HG02970 (cell line): ENCODE measurements around the gene ANXA5.
"Not testable (repeated sequence)": the region's sequence is repeated elsewhere in the genome, so short reads cannot be mapped to it uniquely, and the experiment has no call there.

Experiments
- ATAC-seq: cut with Tn5 transposase; IDR thresholded peaks from one replicate; pipeline ENCODE4 v1.9.1; 2021; ENCODE audit warnings: mild to moderate bottlenecking, moderate library complexity, moderate number of reproducible peaks; ENCODE audit not compliant: unreplicated experiment, low FRiP score

ANXA5 gene

DNA sequence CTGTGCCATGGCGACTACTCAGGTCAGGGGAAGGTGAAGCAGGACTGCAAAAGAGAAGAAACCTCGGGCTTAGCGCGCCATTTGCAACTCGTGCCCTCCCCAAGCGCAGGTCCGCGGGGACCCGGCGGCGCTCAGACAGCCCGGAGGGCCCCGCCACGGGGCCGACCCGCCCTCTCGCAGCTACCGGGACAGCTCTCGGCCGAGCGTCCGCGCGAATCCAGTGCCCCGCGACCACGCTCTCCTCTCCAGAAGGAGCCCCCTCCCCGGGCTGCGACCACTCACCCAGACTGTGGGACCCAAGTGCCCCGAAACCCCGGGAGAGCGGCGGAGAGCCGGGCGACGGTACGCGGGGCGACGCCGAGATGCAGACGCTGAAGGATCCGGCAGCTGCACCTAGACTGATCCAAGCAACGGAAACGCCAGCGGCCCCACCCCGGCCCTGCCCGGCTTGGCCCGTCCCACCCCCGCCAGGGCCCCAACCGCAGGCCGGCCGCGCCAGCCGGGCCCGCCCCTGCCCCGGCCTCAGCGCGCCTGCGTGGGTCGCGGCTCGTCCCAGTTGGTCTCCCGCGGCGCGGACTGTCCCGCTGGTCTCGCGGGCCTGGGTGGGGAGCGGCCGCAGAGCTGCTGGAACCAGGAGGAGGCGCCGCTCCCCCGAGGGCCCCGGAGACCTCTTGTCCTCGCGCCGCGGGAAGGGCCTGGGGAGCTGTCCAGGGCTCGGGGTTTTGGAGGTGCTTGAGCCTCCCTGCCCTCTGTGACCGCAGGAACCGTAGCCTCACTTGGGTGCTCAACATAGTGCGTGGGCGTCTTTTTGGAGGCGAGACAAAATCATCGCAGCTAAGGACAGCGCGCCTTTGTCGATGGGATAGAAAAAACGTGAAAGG is at the start of gene ANXA5:
Gene ANXA5, minus strand, starts transcription at position 400 of the 881 bp plus-strand sequence. Its CDS starts 391 bp downstream, at position 9.
- peak; percentile 94 for ATAC-seq

DNA sequence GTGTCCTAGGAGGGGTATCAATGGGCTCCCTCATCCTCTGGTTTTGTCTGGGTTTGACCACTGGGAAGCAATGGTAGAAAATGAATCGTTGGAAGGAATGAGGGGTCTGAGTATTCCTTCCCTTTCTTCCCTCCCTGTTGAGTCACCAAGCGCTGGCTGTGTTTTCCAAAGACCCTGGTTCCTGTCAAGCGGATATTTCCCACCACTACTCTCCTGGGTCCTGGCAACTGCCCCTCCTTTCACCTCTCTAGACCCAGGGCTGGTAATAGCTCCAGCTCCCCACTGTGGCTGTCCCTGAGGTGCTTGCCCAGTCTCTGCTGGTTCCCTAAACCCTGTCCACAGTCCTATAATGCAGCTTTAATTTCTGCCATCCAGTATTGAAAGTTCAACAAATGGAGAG is 46.0 kb upstream of the ANXA5 start:
- ATAC-seq = no peak

DNA sequence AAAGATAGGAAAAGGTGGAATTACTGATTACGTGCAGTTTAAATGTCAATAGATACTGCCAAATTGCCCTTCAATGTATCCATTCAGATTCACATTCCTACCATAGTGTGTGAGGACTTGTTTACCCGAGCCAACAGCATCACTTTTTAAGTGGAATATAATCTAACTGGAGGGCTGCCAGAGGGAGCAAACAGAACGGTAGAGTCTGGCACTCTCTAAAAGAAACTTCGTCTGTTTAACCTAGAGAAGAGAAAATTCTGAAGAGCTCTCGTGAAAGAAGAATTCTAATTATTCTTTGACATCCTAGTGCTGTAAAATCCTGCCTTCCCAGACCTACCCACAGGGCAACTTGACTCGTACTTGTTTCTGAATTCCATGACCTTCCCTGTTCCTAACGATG is 45.0 kb upstream of the ANXA5 start:
- no peak for ATAC-seq

DNA sequence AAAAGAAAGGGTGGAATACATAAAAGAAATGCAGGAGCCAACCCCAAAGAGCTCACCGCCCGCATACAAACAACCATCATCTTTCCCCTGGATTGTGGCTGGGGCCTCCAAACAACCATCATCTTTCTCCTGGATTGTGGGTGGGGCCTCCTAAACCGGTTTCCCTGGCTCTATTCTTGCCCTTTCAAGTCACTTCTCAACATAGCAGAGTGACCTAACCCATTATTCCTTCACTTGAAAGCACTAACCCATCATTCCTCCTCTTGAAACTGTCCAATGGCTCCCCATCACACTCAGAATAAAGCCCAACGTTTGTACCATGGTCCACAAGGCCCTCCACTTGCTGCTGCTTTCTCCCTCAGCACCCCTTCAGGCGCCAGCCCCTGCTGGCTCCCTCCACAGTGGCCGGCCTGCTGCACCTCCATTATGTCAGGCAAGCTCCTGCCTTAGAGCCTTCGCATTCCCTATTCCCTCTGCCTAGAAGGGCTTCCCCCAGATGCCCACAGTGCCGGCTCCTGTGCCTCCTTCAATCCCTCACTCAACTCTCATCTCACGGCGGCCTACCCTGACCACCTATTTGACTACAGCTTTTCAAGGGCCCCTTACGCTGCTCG is 44.1 kb upstream of the ANXA5 start:
- ATAC-seq = no peak

DNA sequence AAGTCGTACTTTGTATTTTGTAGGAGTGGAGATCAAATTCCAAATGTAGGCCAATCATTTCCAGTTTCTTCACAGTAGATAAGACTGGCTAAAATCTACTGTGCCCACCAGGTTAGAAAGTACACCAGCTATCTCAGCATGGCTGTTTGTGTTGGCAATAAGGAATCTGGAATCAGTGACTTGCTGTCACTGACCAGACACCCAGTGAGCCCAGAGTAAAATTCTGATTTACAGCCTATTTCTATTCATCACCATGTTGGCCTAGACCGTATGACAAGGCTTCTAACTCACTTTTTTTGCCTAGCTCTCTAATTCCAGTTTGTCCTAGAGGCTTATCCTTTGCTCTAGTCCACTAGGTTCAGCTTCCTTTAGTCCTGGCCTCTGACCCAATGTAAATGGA is 42.8 kb upstream of the ANXA5 start:
- no peak for ATAC-seq

DNA sequence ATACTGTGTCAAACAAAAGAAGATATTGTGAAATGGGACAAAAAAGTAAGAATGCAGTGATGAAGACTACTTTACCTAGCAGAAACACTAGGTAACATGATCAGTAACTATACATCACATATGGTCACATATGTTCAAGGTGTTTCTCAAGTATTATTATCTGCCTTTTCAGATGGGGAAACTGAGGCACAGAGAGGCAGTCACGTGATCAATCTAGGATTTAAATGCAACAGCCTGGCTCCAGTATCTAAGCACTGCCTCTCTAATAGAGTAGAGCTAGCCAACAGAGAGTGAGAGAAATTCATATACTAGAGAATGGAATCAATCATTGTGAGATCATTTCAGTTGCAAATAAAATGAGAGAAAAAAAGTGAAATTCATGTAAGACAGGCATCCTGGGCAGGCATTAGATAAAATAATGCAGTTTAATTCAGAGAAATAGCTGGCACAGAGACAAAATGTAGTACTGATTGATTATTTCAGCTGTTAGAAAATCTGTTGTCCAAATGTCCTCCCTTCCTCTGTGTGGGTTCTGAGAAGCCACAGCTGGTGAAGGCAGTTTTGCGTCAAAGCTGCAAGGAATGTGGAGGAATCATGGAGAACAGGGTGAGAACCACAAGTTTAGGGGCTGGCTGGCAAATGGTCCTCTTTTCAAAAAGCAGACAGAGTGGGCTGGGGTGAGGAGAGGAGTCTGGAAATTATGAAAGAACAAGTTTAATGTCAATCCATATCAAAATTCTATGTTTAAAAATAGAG is 42.2 kb upstream of the ANXA5 start:
- no peak for ATAC-seq

DNA sequence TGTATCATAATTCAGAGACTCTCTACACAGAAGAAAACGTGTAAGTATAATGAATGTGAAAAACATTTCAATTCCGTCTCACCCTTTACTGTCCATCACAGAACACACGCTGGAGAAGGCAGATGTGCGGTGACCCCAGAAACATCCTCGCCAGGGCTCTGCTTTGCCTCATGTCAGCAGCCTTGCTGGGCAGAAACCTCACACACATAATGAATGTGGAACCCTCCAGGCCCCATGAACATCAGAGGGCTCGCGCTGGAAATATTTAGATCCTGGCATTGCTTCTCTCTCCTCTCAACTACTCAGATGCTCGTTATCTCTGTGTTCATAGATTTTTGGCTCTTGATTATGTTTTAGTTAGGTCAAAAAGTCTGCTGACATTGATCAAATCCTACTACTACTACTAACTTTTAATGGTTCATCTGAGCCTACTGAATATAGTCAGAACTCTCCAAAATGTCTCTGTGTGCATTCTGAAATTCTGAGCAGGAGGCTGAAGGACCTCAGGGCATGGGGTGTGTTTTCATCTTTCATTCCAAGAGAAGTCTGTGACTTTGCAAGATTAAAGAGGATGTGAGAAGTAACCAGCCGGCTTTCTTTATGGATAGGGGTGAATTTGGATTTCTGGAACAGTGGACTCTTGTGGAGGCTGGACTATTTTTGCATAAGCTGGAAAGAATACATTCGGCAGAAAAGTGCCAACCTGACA is 41.2 kb upstream of the ANXA5 start:
- no peak for ATAC-seq

DNA sequence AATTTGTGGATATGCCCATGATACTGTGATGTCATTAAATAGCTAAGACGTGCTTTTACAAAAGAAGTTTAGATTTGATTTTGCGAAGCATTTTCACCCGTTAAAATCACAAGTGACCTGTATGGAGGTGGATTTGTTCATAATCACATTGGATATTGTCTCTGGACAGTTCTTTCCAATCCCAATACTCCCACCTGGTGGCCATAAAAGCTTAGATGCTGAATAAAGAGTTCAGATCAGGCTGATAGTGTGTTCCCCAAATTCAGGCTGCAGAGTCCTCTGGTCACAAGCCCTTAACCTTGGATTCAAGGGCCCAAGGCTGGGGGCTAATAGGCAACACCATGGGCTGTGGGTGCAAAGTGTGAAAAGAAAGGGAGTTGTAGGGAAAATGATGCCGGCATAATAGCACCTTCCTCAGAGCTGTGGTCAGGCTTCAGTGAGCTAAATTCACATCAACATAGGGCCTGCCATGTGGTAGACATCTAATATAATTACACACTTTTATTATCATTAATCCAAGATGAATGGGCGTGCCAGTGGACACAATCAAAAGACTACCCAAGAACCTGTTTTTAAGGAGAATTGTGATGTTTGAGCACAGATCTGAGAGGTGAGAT is 40.1 kb upstream of the ANXA5 start:
- ATAC-seq = no peak

DNA sequence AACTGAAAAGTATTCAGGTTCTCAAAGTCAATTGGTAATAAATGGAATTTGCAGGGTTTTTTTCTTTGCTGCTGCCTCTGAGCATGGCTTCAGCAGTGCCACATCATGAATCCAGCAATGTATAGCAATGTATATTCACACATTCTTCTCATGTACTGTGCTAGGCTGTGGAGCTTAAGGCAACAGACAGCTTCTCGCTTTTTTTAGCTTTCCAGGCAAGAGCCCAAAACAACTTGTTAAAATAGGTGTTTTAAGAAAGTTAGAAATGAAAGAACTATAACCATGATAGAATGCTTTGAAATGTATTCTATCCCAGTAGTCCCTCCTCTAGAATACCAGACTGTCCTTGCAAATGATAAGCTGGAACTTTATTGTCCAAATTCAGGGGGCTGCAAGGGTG is 37.8 kb upstream of the ANXA5 start:
- no peak for ATAC-seq

DNA sequence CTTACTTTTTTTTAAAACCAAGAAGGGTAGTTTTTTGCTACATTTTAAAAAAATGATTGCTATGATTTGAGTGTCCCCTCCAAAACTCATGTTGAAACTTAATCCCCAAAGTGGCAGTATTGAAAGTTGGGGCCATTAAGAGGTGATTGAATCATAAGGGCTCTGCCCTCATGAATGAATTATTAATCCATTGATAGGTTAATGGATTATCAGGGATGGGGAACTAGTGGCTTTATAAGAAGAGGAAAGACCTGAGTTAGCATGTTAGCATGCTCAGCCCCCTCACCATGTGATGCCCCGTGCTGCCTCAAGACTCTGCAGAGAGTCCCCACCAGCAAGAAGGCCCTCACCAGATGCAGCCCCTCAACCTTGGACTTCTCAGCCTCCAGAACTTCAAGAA is 37.2 kb upstream of the ANXA5 start:
- ATAC-seq = no peak

DNA sequence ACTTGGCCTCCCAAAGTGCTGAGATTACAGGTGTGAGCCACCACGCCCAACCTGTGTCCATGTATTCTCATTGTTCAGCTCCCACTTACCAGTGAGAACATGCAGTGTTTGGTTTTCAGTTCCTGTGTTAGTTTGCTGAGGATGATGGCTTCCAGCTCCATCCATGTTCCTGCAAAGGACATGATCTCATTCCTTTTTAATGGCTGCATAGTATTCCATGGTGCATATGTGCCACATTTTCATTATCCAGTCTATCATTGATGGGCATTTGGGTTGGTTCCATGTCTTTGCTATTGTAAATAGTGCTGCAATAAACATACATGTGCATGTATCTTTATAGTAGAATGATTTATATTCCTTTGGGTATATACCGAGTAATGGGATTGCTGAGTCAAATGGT is 33.0 kb upstream of the ANXA5 start:
- not testable (repeated sequence) for ATAC-seq

DNA sequence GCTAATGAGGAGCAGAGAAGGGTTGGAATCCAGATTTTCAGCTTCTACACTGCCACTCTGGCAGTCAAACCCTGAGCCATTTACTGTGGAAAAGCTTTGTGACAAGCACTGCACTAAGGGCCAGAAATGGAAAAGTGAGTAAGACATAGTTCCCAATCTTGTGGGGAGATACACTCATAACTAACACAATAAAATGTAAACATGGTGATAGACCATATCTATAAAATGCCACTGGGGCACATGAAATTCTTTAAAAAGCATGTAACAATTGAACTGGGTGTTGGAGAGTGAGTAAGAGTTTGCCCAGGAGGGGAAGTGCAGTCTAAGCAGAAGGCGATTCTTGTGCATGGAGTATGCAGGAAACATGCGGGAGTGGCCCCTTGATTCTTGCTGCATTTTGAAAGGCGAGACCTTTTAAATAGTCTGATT is 32.0 kb upstream of the ANXA5 start:
- ATAC-seq = no peak

DNA sequence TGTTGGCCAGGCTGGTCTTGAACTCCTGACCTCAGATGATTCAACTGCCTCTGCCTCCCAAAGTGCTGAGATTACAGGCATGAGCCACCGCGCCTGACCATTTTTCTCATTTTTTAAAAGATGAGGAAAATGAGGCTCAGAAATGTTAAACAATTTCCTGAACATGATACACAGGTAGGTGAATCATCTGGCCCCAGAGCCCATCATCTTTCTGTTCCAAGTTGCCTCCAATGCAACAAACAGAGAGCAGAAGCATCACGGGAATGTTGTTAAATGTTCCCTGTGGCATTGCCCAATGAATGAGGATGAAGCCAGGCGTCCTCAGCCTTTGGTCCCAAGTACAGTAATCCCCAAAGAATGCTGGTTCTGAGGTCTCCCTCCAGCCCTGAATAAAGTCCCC is 31.3 kb upstream of the ANXA5 start:
- no peak for ATAC-seq

DNA sequence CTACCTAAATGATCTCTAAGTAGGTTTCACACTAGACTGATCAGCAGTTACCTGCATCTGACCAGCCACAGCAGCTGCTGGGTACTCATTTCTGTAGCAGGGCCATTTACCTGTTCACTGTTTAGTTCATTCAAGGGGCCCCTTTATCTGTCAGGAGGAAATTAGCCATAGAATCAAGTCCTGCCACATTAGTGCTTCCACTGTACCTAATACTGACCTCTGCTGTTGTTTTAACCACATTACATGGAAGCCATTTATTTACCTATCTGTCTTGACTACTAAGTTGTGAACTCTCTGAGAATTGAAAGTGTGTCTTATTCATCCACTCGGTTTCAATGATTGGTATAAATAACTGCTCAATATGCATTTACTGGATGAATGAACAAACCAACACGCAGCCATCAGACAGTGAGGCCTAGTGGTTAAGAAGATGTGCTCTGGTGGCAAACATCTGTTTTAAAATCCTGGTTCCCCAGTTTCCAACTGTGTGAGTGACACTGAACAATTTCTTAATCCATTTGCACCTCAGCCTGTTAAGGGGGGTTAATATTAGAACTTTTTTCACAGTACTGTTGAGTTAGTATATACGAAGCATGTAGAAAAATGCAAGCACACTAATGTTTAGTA is 30.0 kb upstream of the ANXA5 start:
- peak; percentile 82 for ATAC-seq

DNA sequence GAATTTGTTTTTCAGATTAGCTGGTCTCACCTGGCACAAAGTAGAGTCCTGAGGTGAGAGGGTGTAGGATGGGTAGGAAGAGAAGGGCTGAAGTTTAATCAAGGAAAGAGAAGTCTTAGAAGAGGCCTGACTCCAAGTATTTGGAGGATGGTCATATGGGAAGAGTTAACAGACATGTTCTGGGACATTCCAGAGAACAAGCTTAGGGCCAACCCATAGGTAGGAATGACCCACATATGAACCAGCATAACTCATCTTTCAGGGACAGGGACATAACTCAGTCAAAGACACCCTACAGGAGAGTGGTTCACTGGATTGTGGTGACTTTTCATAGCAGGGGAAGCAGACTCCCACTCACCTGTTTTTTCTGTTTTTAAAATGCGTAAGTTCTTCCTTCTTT is 27.9 kb upstream of the ANXA5 start:
- no peak for ATAC-seq

DNA sequence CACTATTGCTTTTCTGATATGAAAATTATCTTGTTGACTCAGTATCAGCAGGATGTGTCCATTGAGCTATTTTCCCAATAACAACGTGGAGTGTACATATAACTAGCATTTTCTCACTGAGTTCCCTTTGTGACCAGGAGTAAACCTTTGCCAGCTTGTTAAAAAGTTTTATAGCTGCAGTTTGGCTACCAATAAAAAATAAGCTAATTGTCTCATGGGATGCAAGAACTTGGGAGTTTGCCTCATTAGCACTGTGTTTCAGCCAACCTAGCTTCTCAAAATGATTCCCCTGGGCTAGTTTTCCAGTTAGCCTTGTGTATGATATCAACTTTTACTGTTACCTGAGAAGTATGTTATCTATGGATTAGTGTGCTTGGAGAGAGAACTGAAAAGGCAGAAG is 24.9 kb upstream of the ANXA5 start:
- ATAC-seq = no peak

DNA sequence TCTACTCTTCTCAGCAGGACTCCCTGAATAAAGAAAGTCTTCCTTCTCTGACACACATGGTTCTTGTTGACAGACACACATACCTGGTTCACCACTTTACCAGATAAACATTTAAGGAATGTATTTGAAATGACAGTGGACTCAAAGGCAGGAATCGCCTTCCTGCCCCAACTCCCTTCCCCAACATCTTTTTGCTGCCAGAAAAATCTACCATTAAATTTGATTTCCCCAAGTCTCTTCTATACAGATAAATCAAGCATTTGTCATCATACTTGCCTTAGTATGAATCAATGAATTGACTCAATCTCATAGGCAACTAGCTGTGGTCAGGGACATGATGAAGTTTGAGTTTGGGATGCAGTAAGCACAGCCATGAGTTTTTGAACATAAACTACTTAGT is 23.3 kb upstream of the ANXA5 start:
- no peak for ATAC-seq

DNA sequence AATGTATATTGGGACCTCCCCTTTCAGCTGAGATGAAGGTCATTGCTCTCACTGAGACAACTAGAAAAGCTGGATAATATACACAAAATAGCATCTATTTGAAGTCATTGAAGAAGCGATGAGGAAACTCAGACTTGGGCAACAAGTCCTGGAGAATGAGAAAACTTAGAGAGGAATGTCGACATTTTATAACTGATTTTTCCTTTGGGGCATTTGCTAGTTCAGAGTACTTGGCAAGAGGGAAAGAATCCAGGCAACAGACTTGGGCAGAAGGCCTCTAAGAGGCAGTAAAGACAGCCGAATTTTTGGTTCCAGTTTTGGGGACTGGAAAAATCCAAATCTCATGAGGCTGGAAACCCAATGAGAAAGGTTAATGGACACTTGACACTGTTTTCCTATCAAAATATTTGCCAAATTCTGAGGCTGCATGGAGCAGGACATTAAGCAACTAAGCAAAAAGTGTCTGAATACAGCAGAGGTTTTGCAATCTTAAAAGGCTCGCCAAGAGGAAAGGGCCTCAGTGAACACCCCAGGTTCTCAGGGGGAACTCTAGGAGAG is 21.0 kb upstream of the ANXA5 start:
- no peak for ATAC-seq

DNA sequence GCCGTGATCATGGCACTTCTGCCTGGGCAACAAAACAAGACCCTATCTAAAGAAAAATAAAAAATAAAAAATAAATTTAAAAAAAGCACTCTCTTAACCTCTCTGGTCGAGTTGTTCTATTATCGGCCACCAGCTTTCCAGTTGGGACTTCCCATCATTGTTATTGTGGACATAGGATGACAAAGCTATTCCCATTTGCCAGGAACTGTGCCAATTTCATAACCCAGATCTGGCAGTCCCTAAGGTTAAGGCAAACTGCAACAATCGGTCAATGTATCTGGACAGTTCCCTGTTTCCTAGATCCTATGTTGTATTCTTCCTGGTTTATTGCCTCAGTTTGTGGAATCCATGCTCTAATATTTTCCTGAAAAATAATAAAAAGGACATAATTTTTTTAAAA is 17.8 kb upstream of the ANXA5 start:
- ATAC-seq = no peak

DNA sequence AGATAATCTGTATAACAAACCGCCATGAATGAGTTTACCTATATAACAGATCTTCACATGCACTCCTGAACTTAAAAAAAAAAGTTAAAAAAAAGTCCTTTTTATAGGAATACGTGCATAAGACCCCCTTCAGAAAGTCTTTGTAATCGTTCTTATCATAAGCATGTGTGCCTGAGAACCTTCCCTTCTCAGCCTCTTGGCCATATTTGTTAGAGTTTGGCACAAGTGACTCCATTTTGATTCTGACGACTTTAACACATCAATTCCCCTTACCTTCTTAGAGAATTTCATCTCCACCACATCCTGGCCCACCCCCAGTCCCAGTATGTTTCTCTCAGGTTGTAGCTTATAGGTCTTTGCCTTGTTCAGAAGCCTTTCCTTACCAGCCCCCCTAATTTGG is 16.0 kb upstream of the ANXA5 start:
- no peak for ATAC-seq
